ENCODE data around the gene KDM4C.
"Not testable (repeated sequence)": the region's sequence is repeated elsewhere in the genome, so short reads cannot be mapped to it uniquely, and the experiment has no call there.

Gene KDM4C

GRCh38 chr9:6924988-6925563 lies 167.3 kb downstream of the KDM4C start:
- no peak for DNase-seq (ENCODE audit: extremely low spot score, insufficient read length, low read depth)
- FAIRE-seq = no peak

DNA sequence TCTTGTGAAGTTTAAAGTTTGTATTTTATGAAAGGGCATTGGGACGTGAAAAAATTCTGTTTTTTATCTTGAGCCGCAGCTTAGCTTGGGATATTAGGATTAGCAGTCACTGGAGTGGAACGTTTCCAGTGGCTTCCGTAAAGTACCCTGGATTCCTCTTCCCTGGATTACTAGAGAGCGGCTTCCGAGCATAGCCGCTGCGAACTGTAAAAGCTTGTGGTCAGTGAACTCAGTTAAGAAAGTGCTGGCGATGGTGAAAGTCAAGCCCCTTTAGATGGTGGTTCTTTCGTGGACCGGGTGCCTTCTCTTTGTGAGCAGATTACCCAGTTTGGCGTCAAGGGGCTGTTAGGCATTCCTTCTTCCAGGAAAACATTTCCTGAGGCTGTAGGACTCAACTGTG lies 168.1 kb downstream of the KDM4C start:
- no peak for FAIRE-seq
- no peak for DNase-seq (ENCODE audit: extremely low spot score, insufficient read length, low read depth)

DNA sequence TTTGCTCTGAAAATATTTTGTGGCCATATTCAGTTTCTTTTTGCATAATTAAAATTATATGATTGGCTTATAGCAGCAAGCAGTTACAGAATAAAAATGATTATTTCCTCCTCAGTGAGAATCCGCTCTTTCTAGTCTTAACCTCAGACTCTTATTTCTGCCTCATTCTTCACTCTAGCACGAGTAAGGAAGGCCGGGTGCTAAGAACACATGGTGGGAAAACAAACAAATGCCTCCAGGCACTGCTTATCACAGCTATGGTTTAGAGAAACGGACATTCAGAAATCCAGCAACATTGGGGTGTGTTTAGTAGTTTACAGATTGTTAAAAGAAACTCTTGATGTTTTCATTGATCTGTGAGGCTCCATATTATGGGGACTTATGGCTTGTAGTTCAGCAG lies 168.7 kb downstream of the KDM4C start:
- DNase-seq (ENCODE audit: extremely low spot score, insufficient read length, low read depth) = no peak
- no peak for FAIRE-seq

- no peak for DNase-seq (ENCODE audit: extremely low spot score, insufficient read length, low read depth)
- no peak for FAIRE-seq
Measured at GRCh38 chr9:6927838-6928237, 170.1 kb downstream of the KDM4C start.

DNA sequence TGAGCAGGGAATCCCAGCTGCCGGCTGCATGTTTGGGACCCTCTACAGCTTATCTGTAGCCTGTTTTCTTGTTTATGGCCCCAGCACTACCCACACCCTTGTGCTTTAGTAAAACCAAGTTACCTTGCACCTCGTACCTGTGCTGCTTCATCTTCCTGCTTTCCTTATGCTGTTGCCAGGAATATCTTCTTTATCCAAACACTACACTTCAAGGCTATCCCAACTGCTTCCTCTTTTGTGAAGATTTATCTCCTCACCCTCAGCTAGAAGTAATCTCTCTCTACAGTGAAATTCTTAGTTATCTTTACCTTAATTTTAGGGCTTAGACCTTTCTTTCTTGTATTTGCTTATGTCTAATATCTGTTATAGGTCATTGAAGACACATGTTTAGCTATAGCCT lies 171.1 kb downstream of the KDM4C start:
- DNase-seq (ENCODE audit: extremely low spot score, insufficient read length, low read depth) = no peak
- no peak for FAIRE-seq

GRCh38 chr9:6929441-6930215 lies 171.9 kb downstream of the KDM4C start:
- FAIRE-seq = no peak

GRCh38 chr9:6930827-6931226 lies 173.1 kb downstream of the KDM4C start:
- no peak for DNase-seq (ENCODE audit: extremely low spot score, insufficient read length, low read depth)
- FAIRE-seq = no peak

More at GRCh38 chr9:6929441-6930215, 171.9 kb downstream of the KDM4C start:
- no peak for DNase-seq (ENCODE audit: extremely low spot score, insufficient read length, low read depth)

DNA sequence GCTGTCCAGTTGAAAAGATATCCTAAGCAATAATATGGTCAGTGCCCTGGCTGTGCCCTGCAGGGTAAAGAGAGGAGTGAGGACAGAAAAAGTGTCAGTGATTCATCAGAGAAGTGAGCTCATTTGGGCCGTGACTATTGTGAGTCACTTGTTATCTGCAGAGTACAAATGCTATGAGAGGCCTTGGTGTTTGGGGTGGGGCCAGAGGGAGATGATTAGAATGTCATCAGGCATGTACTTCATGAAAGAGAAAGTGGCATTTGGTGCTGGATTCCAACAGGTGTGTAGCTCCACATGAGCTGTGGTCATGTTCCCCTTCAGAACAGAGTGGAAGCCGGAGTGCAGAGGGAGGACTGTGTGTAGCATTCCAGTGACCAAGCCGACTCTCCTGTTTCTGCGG lies 174.1 kb downstream of the KDM4C start:
- FAIRE-seq (no peak), DNase-seq (ENCODE audit: extremely low spot score, insufficient read length, low read depth) (no peak)

GRCh38 chr9:6936103-6936502 lies 178.3 kb downstream of the KDM4C start:
- DNase-seq (ENCODE audit: extremely low spot score, insufficient read length, low read depth) (no peak), FAIRE-seq (no peak)

GRCh38 chr9:6937209-6937608 lies 179.4 kb downstream of the KDM4C start:
- DNase-seq (ENCODE audit: extremely low spot score, insufficient read length, low read depth) (no peak), FAIRE-seq (no peak)

DNA sequence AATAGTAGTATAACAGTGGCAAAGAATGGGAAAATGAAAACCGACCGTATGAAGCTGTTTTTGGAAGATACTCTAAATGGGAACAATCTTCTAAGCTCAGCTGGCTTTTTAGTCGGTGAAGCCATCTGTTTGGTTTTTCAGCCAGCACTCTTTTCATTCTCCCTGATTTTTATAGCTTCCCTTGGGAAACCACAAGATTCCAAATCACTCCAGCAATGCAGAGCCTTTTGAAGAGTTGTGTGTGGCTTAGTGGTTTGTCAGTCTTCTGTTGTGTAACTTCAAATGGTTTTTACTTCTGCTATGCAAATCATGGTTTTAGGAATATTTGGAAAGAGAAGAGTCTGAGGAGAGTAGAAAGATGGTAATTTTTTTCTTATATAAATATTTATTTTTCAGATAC lies 180.7 kb downstream of the KDM4C start:
- no peak for FAIRE-seq
- DNase-seq (ENCODE audit: extremely low spot score, insufficient read length, low read depth) = no peak

GRCh38 chr9:6938873-6939272 lies 181.1 kb downstream of the KDM4C start:
- FAIRE-seq (no peak), DNase-seq (ENCODE audit: extremely low spot score, insufficient read length, low read depth) (no peak)

DNA sequence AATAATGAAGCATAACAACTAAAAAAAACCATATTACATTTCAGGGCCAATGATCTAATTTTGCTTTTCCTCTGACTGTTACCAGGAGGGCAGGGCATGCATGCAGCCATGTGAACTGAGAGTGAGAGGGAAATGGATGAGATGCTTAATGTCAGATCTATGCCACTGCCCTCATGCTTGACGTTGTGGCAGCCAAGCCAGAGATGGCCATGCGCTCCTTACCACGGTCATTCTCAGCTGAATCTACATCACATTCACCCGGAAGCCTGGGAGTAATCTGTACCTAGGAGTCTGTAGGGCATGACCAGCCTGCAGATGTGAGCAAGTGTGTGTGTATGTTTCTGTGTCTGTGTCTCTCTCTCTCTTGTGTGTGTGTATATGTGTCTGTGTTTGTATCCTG lies 183.7 kb downstream of the KDM4C start:
- FAIRE-seq = no peak
- DNase-seq (ENCODE audit: extremely low spot score, insufficient read length, low read depth) = no peak

- FAIRE-seq (no peak), DNase-seq (ENCODE audit: extremely low spot score, insufficient read length, low read depth) (no peak)
Measured at GRCh38 chr9:6942406-6942805, 184.6 kb downstream of the KDM4C start.

DNA sequence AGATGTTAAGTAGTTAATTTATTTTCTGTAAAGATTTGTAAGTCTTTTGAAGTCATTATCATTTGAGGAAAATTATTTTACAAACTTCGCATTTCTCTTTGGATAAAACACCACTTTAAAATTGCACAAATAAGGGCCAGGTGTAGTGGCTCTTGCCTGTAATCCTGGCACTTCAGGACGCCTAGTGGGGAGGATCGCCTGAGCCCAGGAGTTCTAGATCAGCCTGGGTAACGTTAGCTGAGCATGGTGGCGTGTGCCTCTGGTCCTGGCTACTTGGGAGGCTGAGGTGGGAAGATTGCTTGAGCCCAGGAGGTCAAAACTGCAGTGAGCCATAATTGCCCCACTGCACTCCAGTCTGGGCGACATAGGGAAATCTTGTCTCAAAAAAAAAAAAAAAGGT lies 185.5 kb downstream of the KDM4C start:
- FAIRE-seq = no peak
- no peak for DNase-seq (ENCODE audit: extremely low spot score, insufficient read length, low read depth)

DNA sequence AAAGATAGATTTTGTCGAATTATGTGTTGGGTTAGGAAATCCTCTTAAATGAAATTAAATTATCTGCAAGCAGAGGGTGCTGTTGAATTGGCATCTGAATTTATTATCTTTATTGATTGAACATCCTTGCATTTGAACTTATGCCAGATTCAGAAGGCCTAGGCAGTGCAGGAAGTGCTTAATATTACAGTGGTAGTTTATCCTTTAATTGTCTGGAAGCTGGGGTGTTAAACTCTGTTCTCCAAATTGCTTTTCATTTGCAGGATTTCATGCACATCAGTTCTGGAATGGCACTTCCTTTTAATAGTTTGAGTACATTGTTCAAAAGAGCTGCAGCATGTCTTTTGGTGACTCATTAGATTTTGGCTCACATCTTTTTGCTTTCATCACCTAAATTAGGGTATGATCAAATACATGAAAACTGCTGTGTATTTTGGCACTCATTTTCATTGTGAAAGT lies 186.3 kb downstream of the KDM4C start:
- FAIRE-seq (peak; percentile 36), DNase-seq (ENCODE audit: extremely low spot score, insufficient read length, low read depth) (no peak)

DNA sequence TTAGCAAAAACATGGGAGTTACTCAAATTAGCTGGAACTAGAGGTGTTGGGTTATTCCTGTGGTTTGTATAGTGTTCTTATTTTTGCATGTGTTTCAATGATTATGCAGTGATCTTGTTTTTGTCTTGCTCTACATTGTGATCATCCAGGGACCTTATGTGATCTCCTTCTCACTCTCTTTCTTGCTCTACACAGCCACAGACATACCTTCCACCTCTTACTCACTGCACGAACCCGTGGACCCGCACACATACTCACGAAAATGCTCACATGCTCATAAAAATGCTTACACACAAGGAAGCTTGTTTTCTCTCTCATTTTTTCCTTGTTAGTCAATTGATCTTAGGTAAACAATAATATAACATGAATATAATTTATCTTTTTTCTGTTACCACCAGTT lies 187.1 kb downstream of the KDM4C start:
- no peak for FAIRE-seq
- no peak for DNase-seq (ENCODE audit: extremely low spot score, insufficient read length, low read depth)

- peak; percentile 42 for FAIRE-seq
- DNase-seq (ENCODE audit: extremely low spot score, insufficient read length, low read depth) = no peak
Measured at GRCh38 chr9:6945816-6946215, 188.0 kb downstream of the KDM4C start.

- no peak for FAIRE-seq
- no peak for DNase-seq (ENCODE audit: extremely low spot score, insufficient read length, low read depth)
Measured at GRCh38 chr9:6946583-6947166, 188.9 kb downstream of the KDM4C start.

- not testable (repeated sequence) for DNase-seq (ENCODE audit: extremely low spot score, insufficient read length, low read depth); FAIRE-seq
Measured at GRCh38 chr9:6948921-6949320, 191.1 kb downstream of the KDM4C start.

DNA sequence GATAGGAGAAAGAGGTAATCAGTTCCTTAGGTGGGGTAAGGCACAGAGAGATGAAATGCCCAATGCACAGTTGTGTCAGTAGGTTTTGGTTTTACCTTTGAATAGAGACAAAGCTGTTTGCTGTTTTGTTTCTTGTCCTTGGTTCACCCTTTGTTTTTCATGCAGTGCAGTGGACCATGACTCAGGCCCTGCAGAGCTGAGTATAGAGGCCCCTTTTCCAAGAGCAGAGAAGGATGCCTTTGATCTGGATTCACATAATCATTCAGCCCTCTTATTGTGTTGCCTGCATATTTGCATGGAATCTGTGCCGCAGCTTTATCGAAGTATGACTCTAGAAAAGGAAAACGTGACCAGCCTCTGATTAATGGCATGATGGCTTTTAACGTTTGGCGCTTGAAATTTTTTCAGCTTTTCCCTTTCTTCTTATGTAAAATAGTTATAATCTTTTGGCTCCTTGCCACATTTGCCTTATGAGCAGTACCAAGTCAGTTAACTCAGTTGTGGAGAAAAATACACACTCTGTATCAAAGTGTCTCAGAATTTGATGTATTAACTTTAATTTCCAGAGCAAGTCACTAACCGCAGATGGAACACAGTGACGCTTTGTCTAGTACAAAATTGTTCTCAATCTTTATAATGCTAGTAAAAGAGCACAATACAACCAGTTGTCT lies 197.6 kb downstream of the KDM4C start:
- FAIRE-seq (no peak), DNase-seq (ENCODE audit: extremely low spot score, insufficient read length, low read depth) (no peak)
